ENCODE measurements around the gene NEB.
"Not testable (repeated sequence)": the region's sequence is repeated elsewhere in the genome, so short reads cannot be mapped to it uniquely, and the experiment has no call there.

Gene NEB

DNA sequence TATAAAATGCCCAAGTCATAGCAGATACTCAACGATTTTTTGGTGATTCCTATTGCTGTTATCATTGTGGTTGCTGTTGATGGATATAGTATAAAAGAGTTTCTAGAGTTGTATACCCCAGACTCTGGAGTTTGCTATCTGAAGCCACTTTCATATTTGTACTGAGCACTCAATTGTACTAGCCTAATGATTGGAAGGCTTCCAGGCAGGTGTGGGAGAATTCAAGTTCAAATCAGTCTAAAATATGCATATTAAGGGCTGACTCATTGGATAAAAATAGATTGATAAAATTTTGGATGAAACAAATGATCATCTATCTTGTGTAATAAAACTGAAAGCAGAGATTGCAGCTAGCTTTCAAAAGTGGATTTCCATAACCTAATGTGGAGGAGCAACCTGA, 122.9 kb downstream of the NEB start:
- DNase-seq (ENCODE audit: low spot score) = no peak

DNA sequence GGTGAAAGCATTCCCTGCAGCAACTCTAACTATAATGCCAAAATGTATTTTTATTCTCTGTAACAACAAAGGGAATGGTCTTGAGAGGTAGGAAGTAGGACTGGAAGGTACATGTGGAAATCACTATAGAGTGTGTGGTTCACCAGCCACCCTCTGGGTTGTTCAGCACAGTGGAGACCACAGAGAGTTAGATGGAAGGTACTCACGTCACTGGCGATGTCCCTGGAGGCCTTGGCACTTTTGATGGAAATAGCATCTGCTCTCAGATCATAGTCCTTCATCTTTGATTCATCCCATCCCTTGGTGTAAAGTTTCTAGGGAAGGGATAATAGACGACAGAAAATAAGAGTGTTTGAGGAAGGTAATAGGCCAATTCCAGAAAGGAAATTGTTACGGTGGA, 124.0 kb downstream of the NEB start:
- no peak for DNase-seq (ENCODE audit: low spot score)

DNA sequence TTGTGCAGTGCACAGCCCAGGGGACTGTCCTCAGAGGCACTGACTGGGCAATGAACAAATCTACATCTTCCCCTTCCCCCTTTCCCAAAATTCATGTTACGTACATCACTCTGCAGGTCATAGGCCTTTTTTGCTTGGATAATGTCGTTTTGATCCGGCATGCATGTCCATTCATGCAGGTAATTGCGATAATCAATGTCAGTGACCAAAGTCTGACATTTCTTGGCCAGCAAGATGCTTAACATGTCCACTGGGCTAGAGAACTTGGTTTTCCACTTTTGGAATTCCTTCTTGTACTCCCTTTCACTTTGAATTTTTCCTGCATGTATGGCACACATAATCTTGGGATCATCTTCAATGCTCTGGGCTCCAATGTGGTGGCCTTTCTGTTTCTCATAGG, 124.6 kb downstream of the NEB start:
- no peak for DNase-seq (ENCODE audit: low spot score)

GRCh38 chr2:151607459-151608424, 126.5 kb downstream of the NEB start:
- not testable (repeated sequence) for DNase-seq (ENCODE audit: low spot score)

DNA sequence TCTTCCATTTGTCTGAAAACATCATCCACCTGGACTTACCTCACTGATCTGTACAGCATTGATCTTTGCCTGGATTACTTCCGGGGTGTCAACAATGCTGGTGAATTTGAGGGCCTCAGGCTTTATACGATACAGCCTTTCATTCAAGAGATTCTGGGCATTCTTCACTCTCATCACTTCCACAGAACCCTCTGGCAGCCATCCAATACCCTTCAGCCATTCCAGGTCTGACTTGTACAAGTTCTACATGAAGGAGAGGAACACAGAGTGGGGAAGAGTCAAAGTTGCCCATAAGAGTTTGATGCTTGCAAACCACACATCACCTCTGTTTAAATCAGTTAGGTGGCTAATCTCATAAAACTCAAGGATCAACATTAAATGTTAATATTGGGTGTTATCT, 130.7 kb downstream of the NEB start:
- not testable (repeated sequence) for DNase-seq (ENCODE audit: low spot score)

- not testable (repeated sequence) for DNase-seq (ENCODE audit: low spot score)
These were observed 131.9 kb downstream of the NEB start for GRCh38 chr2:151602402-151602801.

- DNase-seq (ENCODE audit: low spot score) = not testable (repeated sequence)
These were observed 132.5 kb downstream of the NEB start for GRCh38 chr2:151601803-151602202.

GRCh38 chr2:151596903-151597608, 137.2 kb downstream of the NEB start:
- DNase-seq (ENCODE audit: low spot score) = not testable (repeated sequence)

DNA sequence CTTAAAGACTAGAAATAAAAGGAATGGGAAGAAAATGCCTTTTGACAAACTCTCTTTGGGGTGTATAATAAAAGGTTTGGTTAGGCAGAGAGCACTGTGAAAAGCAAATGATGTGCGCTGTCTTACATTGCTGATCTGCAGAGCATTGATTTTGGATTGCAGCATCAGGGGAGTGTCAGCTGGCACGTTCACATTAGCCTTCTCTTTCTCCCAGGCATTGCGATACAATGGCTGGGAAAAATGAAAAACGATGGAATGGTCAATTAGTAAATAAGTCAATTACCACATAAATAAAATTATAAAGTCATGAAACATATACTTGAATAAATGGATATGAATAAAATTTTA, 142.4 kb downstream of the NEB start:
- not testable (repeated sequence) for DNase-seq (ENCODE audit: low spot score)

DNA sequence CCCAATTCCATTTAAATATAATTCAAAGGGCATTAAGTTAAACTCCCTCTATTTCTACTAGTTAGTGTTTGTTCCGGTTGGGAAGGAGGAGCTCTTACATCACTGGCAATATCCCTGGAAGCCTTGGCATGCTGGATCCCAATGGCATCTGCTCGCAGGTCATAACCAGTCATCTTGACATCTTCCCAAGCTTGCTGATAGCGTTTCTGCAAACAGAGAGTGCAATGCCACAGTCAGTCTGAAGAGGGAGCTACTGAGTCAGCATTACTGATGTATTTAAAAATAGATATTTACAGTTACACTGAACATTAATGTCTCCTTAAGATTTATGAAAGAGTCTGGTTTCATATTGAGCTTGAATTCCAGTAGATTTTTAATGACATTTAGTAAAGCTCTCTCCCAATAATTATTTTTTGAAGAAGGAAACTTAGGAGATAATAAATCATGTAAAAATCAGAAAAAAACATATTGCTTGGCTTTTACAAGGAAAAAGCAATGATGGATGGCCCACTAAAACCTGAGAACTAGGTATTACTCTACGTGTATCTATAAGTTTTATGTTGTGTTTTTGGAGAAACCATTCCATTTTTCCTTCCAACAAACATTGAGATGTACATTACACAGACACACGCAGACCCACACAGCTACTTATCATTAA, 142.9 kb downstream of the NEB start:
- not testable (repeated sequence) for DNase-seq (ENCODE audit: low spot score)

DNA sequence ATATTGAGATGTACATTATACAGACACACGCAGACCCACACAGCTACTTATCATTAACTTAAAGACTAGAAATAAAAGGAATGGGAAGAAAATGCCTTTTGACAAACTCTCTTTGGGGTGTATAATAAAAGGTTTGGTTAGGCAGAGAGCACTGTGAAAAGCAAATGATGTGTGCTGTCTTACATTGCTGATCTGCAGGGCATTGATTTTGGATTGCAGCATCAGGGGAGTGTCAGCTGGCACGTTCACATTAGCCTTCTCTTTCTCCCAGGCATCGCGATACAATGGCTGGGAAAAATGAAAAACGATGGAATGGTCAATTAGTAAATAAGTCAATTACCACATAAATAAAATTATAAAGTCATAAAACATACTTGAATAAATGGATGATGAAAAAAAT, 153.0 kb downstream of the NEB start:
- DNase-seq (ENCODE audit: low spot score) = not testable (repeated sequence)

DNA sequence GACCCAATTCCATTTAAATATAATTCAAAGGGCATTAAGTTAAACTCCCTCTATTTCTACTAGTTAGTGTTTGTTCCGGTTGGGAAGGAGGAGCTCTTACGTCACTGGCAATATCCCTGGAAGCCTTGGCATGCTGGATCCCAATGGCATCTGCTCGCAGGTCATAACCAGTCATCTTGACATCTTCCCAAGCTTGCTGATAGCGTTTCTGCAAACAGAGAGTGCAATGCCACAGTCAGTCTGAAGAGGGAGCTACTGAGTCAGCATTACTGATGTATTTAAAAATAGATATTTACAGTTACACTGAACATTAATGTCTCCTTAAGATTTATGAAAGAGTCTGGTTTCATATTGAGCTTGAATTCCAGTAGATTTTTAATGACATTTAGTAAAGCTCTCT, 153.6 kb downstream of the NEB start:
- not testable (repeated sequence) for DNase-seq (ENCODE audit: low spot score)

- DNase-seq (ENCODE audit: low spot score) = no peak
These were observed 157.2 kb downstream of the NEB start for GRCh38 chr2:151577116-151577515.

DNA sequence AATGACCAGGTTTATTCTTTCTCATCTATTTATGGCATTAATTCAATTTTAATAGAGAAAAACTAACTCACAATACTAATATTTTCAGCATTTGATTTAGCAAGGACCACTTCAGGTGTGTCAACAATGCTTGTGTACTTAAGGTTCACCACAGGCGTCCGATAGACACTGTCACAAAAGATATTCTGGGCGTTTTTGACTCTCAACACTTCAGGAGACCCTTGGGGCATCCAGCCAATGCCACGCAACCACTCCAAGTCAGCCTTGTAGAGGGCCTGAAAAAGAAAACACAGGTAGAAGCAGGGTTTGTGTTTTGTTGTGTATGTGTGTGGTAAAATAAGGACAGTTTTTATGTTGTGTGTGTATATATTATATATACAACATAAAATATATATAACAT, 158.2 kb downstream of the NEB start:
- DNase-seq (ENCODE audit: low spot score) = no peak

DNA sequence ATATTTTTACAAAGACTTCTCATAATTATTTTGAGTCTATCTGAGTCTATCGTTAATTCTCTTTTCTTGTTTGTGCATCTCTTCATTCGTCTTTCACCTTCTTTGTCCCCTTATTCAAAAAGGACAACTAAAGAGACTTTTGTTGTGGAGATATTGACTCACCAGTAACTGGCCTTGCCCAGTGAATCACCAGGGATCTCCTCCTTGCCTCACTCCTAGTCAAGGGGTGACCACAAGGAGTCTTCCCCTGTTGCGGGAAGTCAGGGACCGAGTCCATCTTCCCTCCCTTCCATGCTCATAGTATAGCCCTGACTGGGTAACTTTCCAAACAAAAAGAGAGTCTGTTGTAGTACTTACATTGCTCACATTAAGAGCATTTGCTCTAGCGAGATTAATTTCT, 158.9 kb downstream of the NEB start:
- no peak for DNase-seq (ENCODE audit: low spot score)

DNA sequence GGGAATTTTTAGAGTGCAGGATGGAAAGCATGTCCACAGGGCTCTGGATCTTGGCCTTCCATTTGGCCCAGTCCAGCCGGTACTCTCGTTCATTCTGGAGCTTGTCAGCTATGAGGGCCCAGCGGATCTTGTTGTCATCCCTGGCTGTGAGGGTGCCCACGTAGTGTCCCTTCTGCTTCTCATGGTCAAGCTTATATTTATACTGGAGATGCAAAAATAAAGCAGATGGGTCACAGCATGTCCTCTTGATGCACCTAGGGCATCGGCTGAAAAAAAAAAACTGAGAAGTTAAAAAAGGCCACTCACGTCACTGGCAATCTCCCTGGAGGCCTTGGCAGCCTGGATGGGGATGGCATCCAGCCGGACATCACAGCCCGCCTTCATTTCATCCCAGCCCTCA, 164.1 kb downstream of the NEB start:
- no peak for DNase-seq (ENCODE audit: low spot score)

DNA sequence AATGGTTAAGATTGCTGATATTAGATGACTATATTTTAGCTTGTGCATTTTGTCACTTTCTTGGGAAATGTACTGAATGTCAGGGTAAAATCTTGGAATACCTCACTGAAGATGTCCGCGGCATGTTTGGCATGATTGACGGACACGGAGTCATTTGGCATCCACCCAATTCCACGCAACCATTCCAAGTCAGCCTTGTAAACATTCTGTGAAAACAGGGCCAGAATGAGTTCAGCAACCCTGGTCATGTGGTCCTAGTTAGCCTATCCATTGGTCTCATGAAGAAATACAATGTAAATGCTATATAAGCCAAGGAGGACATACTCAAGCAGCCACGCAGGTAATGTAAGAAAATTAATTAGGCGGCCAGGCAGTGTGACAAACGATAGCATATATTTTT, 165.1 kb downstream of the NEB start:
- DNase-seq (ENCODE audit: low spot score) = no peak

DNA sequence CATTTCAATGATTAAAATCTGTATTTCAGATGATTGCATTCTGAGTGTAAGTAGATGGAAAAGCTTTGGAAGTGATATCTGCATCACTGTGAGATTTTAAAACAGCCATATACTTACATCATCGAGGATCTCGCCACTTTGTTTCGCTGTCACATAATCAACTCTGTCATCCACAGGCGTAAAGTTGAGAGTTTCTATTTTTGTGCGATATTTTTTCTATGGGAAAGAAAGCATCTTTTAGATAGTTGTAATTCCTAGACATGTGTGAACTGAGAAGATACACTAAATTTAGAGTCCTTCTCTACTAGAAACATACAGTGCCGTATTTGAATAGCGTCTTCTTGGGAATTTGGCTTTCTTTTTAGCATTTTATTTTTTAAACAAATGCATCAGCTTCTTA, 165.8 kb downstream of the NEB start:
- no peak for DNase-seq (ENCODE audit: low spot score)

DNA sequence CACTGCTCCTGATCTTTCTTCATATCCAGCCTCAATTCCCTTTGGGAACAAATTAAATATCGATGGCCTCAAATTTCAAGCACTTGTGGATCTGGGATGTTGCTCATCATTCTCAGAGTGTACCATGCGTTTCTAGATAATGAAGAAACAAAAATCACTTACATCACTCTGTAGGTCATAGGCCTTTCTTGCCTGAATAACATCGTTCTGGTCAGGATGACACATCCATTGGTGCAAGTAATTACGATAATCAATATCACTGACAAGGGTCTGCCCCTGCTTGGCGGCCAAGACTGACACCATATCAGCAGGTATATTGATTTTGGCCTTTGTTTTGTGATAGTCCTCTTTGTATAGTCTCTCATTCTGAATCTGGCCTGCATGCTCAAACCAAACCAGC, 167.3 kb downstream of the NEB start:
- no peak for DNase-seq (ENCODE audit: low spot score)

DNA sequence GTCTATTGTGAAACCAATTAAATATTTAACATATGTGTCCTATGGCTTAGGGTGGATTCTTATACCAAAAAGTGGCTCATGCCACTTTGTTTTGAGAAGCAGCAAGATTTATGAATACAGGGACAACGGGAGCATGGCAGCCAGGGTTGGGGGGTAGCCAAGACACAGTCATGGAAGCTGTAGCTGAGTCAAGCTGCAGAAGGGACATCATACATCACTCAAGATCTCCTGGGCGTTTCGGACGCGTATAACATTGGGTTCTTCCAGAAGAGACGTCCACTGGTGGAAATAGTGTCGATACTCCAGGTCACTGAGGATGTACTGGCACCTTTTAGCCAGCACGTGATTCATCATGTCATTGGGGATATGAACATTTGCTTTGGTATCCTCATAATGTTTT, 171.9 kb downstream of the NEB start:
- no peak for DNase-seq (ENCODE audit: low spot score)

- DNase-seq (ENCODE audit: low spot score) = no peak
These were observed 174.0 kb downstream of the NEB start for GRCh38 chr2:151560289-151560688.

DNA sequence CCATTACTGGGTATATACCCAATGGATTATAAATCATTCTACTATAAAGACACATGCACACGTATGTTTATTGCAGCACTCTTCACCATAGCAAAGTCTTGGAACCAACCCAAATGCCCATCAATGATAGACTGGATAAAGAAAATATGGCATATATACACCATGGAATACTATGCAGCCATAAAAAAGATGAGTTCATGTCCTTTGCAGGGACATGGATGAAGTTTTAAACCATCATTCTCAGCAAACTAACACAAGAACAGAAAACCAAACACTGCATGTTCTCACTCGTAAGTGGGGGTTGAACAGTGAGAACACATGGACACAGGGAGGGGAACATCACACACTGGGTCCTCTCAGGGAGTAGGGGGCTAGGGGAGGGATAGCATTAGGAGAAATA, 174.8 kb downstream of the NEB start:
- not testable (repeated sequence) for DNase-seq (ENCODE audit: low spot score)

- DNase-seq (ENCODE audit: low spot score) = not testable (repeated sequence)
These were observed 176.4 kb downstream of the NEB start for GRCh38 chr2:151557883-151558282.

All from HuH-7.5 (cell line).